Stimulated activated CD4-positive, alpha-beta T cell treated with anti-CD3 and anti-CD28 coated beads, Interleukin-4, amount 100 ng/mL, for 1 hour (primary cell): ENCODE measurements around the gene TRIM2.
"Not testable (repeated sequence)": the region's sequence is repeated elsewhere in the genome, so short reads cannot be mapped to it uniquely, and the experiment has no call there.

Experiments used
- DNase-seq: peaks from one replicate; pipeline ENCODE4 v3.0.0-alpha.2; 2020

TRIM2 gene

DNA sequence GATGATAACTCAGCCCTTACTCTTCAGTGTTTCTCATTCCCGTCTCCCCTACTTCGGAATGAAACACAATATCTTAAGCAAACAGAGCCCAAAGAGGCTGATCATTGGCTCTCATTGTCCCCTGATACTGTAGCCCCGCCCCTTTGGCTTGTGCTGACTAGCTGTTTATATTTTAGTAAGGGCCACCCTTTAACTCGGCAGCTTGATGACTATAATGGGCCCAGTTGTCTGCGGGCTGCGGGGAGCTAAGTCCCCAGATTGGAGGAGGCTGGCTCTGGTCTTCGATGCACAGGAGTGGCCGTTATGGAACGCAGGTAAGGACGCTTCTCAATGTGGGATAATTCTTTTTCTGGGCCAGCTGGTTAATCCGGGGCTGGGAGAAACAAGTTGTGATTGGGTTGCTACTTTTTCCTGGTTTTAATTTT, at the start of gene TRIM2:
Gene TRIM2, plus strand, starts transcription at position 197 of the 425 bp plus-strand sequence. Its CDS starts 88 bp downstream, at position 285.
- no peak for DNase-seq

DNA sequence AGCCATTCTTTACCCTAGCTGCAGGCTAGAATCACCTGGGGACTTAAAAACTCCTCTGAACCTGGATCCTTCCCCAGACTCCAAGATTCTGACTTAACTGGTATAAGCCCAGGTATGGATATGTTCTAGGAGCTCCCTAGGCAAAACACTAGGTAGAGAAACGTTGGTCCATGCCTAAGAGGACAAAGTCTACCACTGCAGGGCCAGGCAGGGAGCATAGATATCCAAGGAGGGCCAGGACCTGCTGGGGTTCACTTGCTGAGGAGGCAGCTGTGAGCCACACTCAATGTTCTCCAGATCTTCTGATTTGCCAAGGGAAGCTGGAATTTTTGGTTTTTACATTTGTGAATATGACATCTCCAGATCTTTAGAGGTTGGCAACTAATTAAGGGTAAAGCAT, 48.6 kb upstream of the TRIM2 start:
- no peak for DNase-seq

DNA sequence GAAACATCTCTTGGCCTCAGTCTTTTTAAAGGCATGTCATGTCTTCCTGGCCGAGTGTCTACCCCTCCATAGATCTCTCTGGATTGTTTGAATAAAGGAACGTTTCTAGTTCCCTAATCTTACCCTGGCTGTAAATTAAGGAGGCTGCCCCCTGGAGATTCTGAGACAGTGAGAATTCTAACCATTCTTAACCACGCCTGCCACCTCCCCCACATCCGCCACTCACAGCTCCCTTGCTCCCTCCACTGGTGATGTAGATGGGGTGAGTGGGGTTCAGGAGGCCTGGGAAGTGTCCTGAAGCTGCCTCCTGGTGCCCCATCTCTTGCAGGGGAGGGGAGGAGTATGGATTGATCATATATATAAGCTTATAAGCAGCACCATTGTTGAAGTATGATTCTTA, 48.0 kb upstream of the TRIM2 start:
- peak; percentile 11 for DNase-seq

- no peak for DNase-seq
These were observed 47.5 kb upstream of the TRIM2 start for GRCh38 chr4:153156721-153157120.

- no peak for DNase-seq
These were observed 45.2 kb upstream of the TRIM2 start for GRCh38 chr4:153159016-153159415.

- DNase-seq = no peak
These were observed 44.5 kb upstream of the TRIM2 start for GRCh38 chr4:153159728-153160221.

DNA sequence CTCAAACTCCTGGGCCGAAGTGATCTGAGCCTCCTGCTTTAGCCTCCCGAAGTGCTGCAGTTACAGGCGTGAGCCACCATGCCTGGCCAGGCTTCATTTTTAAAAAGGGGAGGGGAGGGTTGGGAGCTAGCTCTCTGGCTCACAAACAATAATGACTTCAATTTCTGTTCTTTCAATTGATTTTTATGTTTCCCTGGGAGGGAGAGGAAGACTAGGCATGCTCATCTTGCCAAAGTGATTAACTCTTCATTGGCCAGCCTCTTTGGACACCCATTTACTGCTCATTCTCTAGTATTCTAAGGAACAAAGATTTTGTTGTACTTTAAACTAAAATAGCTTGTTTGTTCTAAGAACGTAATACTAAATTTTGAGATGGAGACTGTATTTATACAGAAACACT, 43.4 kb upstream of the TRIM2 start:
- no peak for DNase-seq

- no peak for DNase-seq
These were observed 42.8 kb upstream of the TRIM2 start for GRCh38 chr4:153161226-153161963.

GRCh38 chr4:153165236-153165635, 39.0 kb upstream of the TRIM2 start:
- DNase-seq = not testable (repeated sequence)

GRCh38 chr4:153166716-153167501, 37.3 kb upstream of the TRIM2 start:
- no peak for DNase-seq

GRCh38 chr4:153169776-153170175, 34.5 kb upstream of the TRIM2 start:
- no peak for DNase-seq

- no peak for DNase-seq
These were observed 33.8 kb upstream of the TRIM2 start for GRCh38 chr4:153170407-153170806.

GRCh38 chr4:153174821-153175567, 29.2 kb upstream of the TRIM2 start:
- DNase-seq = no peak

GRCh38 chr4:153176938-153177337, 27.3 kb upstream of the TRIM2 start:
- DNase-seq = no peak

DNA sequence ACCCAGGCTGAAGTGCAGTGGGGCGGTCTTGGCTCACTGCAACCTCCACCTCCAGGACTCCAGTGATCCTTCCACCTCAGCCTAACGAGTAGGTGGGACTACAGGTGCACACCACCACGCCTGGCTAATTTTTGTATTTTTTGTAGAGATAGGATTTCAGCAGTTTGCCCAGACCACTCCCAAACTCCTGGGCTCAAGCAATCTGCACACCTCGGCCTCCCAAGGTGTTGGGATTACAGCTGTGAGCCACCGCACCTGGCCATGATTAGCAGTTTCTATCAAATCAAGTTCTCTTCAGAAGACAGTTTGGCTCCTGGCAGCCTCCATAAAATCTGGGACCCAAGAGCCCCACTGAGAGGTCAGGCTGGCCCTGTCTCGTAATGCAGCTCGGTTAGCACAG, 26.4 kb upstream of the TRIM2 start:
- DNase-seq = no peak

- DNase-seq = no peak
These were observed 25.1 kb upstream of the TRIM2 start for GRCh38 chr4:153179100-153179499.

DNA sequence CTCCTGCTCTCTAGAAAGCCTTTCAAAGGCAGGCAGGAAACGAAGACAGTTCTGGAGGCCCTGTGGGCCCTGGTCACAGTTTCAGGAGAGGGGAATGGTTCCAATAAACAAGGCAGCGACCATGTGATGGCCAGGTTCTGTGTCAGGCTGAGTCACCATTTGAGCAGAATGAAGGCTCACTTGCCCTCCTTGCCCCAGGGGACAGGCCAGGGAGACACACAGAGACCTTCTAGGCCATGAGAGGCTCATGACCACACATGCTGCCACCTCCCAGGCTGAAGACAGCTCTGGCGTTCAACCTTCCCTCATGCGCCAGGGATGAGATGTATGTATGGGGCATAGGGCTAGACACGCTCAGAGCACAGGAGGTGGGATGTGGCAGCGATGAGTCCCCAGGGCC, 22.9 kb upstream of the TRIM2 start:
- DNase-seq = no peak

DNA sequence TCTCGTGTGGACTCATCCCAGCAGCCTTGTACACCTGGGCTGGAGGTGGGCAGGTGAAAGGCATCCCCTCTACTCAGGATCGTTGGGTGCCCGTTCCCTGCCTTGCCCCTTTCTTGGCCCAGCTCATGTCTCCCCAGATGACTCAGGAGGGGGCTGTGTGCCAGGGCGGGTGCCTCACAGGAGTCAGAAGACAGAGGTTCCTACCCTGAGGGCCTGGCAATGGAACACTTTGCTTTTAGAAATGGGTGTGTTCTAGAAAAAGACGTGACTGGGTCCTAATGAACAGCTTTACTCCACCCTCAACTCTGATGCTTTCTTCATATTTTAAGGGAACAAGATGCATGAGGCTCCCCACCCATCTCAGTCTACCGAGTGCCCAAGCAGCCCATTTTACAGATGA, 22.5 kb upstream of the TRIM2 start:
- no peak for DNase-seq

- no peak for DNase-seq
These were observed 21.1 kb upstream of the TRIM2 start for GRCh38 chr4:153183146-153183545.

DNA sequence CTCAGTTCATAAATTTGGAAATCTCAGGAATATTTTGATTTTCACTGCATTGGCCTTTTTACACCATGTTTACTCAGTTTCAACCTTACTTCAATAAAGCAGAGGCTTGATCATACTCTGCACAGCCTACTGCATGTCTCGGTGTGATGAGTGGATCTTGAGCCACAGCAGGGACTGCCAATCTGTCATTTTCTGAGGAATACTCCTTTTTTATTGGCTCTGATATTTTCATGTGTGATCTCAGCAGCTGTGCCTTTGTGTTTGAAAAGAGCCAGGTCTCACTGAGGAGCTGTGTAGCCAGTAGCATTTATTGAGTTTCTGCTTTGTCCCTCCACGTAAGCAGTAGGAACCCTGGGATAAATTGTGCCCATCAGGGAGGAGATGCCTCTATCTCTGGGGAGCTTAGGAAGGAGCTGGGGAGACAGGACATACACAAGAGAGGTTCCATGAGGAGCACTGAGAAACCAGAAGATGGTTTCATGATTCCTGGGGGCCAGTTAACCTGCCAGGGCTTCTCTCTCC, 18.9 kb upstream of the TRIM2 start:
- DNase-seq = no peak

- DNase-seq = no peak
These were observed 18.1 kb upstream of the TRIM2 start for GRCh38 chr4:153186046-153186728.

- no peak for DNase-seq
These were observed 15.0 kb upstream of the TRIM2 start for GRCh38 chr4:153189016-153189801.
